Mammary epithelial cell (primary cell): ENCODE measurements around the gene PMCH.

ENCODE experiments used
- CTCF ChIP-seq, 2 donors: IDR thresholded peaks in 1 of 2; conservative IDR thresholded peaks in 1 of 2; 2 replicates each; pipeline ENCODE4 v1.5.1; 2011 to 2012; ENCODE audit warnings: inconsistent platforms in 2 of 2, low read length in 2 of 2, mild to moderate bottlenecking in 2 of 2, control low read depth in 1 of 2, low read depth in 1 of 2; ENCODE audit not compliant: insufficient read depth in 1 of 2; ENCODE audit errors: extremely low read depth in 1 of 2
- EZH2 ChIP-seq: IDR thresholded peaks from 2 replicates; pipeline ENCODE4 v1.6.1; 2012; ENCODE audit warnings: low read length, inconsistent platforms, borderline replicate concordance

- TF ChIP-seq CTCF (conservative IDR thresholded peaks at IDR 0.05 in 1 of 2, IDR thresholded peaks at IDR 0.05 in 1 of 2; ENCODE audit: extremely low read depth in 1 of 2, insufficient read depth in 1 of 2, low read depth in 1 of 2, low read length in 2 of 2), result no peak
- TF ChIP-seq EZH2, result no peak
Measured at GRCh38 chr12:102195826-102196225, 1.8 kb downstream of the PMCH start.
